ENCODE results near the gene MTA1.

GRCh38 chr14:105485739-105486162 is 66.1 kb downstream of the MTA1 start:
- no peak for TF ChIP-seq POLR2AphosphoS5 (IDR thresholded peaks at IDR 0.05)
- no peak for TF ChIP-seq EP300 (IDR thresholded peaks at IDR 0.05)
- TF ChIP-seq CTCF (IDR thresholded peaks at IDR 0.05) = no peak

Measured in stomach (tissue), 4 donors.